B cell (primary cell): ENCODE results near the gene SLC25A48. TPM values are rescaled to one million over a fixed set of nuclear protein-coding genes. Genes with fewer than 3 reads are reported as not detected.

Experiments used
- ATAC-seq: fragments of 200-7000 bp; cut with Tn5 transposase; one replicate; pipeline ENCODE4 v1.10.0; 2021; ENCODE audit warnings: low read depth, mild to moderate bottlenecking, moderate number of reproducible peaks, moderate library complexity
- CTCF ChIA-PET: fragments of 350-600 bp; sonication (Branson Sonifier 250); formaldehyde crosslinking; loops from one replicate; lab custom pipeline; 2021; ENCODE audit warnings: antibody characterized with exemption, inconsistent platforms; lab: Charles Lee
- POLR2A ChIA-PET: fragments of 350-600 bp; sonication (Branson Sonifier 250); formaldehyde crosslinking; loops from one replicate; lab custom pipeline; 2021; ENCODE audit warnings: antibody characterized with exemption; lab: Charles Lee
- DNase-seq: peaks from one replicate; pipeline ENCODE4 v3.0.0; 2013
- H2AFZ ChIP-seq: 2 replicates; pipeline ENCODE4 v1.6.1; 2012; ENCODE audit warnings: mild to moderate bottlenecking, low read depth, low read length; ENCODE audit not compliant: insufficient read depth, poor library complexity, severe bottlenecking
- H3K27ac ChIP-seq, 2 donors: 1 replicate in 1 of 2; 2 replicates in 1 of 2; pipeline ENCODE4 v1.5.1; 2012 to 2013; ENCODE audit warnings: low read length in 2 of 2, mild to moderate bottlenecking in 2 of 2, moderate library complexity in 1 of 2
- H3K27me3 ChIP-seq, 4 experiments: fragments of 200-600 bp in 1 of 4; sonication (generic) in 1 of 4; replicated peaks in 1 of 4; 1 replicate in 2 of 4; 2 replicates in 2 of 4; pipeline versions ENCODE4 v1.6.1 to v1.7.0; 2013 to 2016; ENCODE audit warnings: low read length in 3 of 4, mild to moderate bottlenecking in 2 of 4, mixed read lengths in 1 of 4, moderate library complexity in 1 of 4; ENCODE audit not compliant: insufficient read depth in 4 of 4, control insufficient read depth in 3 of 4; ENCODE audit errors: control extremely low read depth in 1 of 4
- H3K36me3 ChIP-seq, 2 experiments: replicated peaks in 1 of 2; 1 replicate in 1 of 2; 2 replicates in 1 of 2; pipeline versions ENCODE4 v1.6.1 to v1.7.1; 2013; ENCODE audit warnings: low read length in 1 of 2; ENCODE audit not compliant: insufficient read depth in 2 of 2, control insufficient read depth in 1 of 2; ENCODE audit errors: control extremely low read depth in 1 of 2, extremely low read depth in 1 of 2
- H3K4me1 ChIP-seq, 2 donors: fragments of 200-600 bp in 1 of 2; sonication (generic) in 1 of 2; 1 replicate in 1 of 2; 2 replicates in 1 of 2; pipeline versions ENCODE4 v1.5.1 to v1.6.1; 2013 to 2017; ENCODE audit warnings: low read length in 2 of 2; ENCODE audit not compliant: control insufficient read depth in 2 of 2, insufficient read depth in 2 of 2
- H3K4me2 ChIP-seq: replicated peaks from 2 replicates; pipeline ENCODE3; 2012; ENCODE audit warnings: mild to moderate bottlenecking, low read depth, low read length; ENCODE audit not compliant: poor library complexity, severe bottlenecking
- H3K4me3 ChIP-seq, 5 experiments: fragments of 200-600 bp in 1 of 5; sonication (generic) in 1 of 5; 1 replicate in 3 of 5; 2 replicates in 2 of 5; pipeline versions ENCODE4 v1.5.1 to v1.7.0; 2011 to 2016; ENCODE audit warnings: low read length in 4 of 5, mild to moderate bottlenecking in 4 of 5, low read depth in 2 of 5, control low read depth in 1 of 5, moderate library complexity in 1 of 5; ENCODE audit not compliant: insufficient read depth in 1 of 5; ENCODE audit errors: control extremely low read depth in 1 of 5, extremely low read depth in 1 of 5
- H3K79me2 ChIP-seq: fragments of 200-600 bp; sonication (generic); one replicate; pipeline ENCODE4 v1.6.0; 2016; ENCODE audit warnings: low read length; ENCODE audit not compliant: control insufficient read depth, insufficient read depth
- H3K9ac ChIP-seq: fragments of 200-600 bp; sonication (generic); 2 replicates; pipeline ENCODE4 v1.6.1; 2017; ENCODE audit warnings: mild to moderate bottlenecking, low read length, moderate library complexity
- H3K9me3 ChIP-seq, 3 donors: one replicate each; pipeline versions ENCODE4 v1.6.1 to v1.7.1; 2013; ENCODE audit warnings: low read length in 2 of 3; ENCODE audit not compliant: control insufficient read depth in 2 of 3, insufficient read depth in 1 of 3; ENCODE audit errors: control extremely low read depth in 1 of 3
- H4K20me1 ChIP-seq: 2 replicates; pipeline ENCODE4 v1.6.0; 2012; ENCODE audit warnings: mild to moderate bottlenecking, low read length; ENCODE audit not compliant: insufficient read depth, control insufficient read depth, poor library complexity, severe bottlenecking
- H3K27ac Mint-ChIP-seq: one replicate; pipeline ENCODE4 v1.8.0; 2021; ENCODE audit warnings: mixed read lengths
- H3K27me3 Mint-ChIP-seq: one replicate; pipeline ENCODE4 v1.8.0; 2021; ENCODE audit warnings: mixed read lengths
- H3K4me1 Mint-ChIP-seq: one replicate; pipeline ENCODE4 v1.8.0; 2021; ENCODE audit warnings: mixed read lengths
- H3K4me3 Mint-ChIP-seq: one replicate; pipeline ENCODE4 v1.8.0; 2021; ENCODE audit warnings: mixed read lengths
- H3K9me3 Mint-ChIP-seq: one replicate; pipeline ENCODE4 v1.8.0; 2022; ENCODE audit warnings: mixed read lengths; ENCODE audit not compliant: insufficient read depth
- CTCF ChIP-seq: fragments of 200-600 bp; IDR thresholded peaks from one replicate; pipeline ENCODE4 v1.8.0; 2022; ENCODE audit warnings: antibody characterized with exemption, mild to moderate bottlenecking
- EZH2 ChIP-seq: IDR thresholded peaks from 2 replicates; pipeline ENCODE4 v1.6.1; 2012; ENCODE audit warnings: borderline replicate concordance, low read depth, mild to moderate bottlenecking, moderate library complexity, low read length; ENCODE audit not compliant: insufficient read depth, poor library complexity, severe bottlenecking
- WGBS: methylation state at CpG from one replicate; pipeline ENCODE4 v1.1.5; 2013; ENCODE audit warnings: missing lambda C conversion rate; ENCODE audit not compliant: insufficient coverage; 5-methylcytosine and 5-hydroxymethylcytosine counted together
- intact Hi-C: fragments of 100-400 bp; cut with micrococcal nuclease; formaldehyde crosslinking; loops from one replicate; pipeline ENCODE4 v1.10.0; 2022
- polyA plus RNA-seq: library from polyadenylated mRNA; depleted of rRNA; stranded (reverse); fragments of >200 nt; gene quantifications from 2 replicates; pipeline ENCODE4 v1.2.3, GENCODE V29; 2012
- total RNA-seq, 2 donors: library from RNA; stranded (reverse); fragments of 120-200 nt in 1 of 2; gene quantifications; 1 replicate in 1 of 2; 2 replicates in 1 of 2; pipeline versions ENCODE4 v1.2.3 to v1.2.4, GENCODE V29; 2013 to 2022

The SLC25A48 gene
- total and polyA plus RNA-seq, 2 donors (not counting 1 experiment from before 2014, with no cell fraction given) = not detected

GRCh38 chr5:135826994-135827671 is 7.3 kb upstream of the SLC25A48 start:
- Mint-ChIP-seq H3K9me3 (no peaks in the 10 kb centered on the region), H3K27ac (no peak overlapping the region), H3K4me3 (no peak overlapping the region), H3K4me1 (no peaks in the 10 kb centered on the region), H3K27me3 (peaks cover 22% of the 10 kb centered on the region)
- DNase-seq (no peak), ATAC-seq (no peak)
- intact Hi-C loops = no loop called here
- 96% methylated on average over 2 of the region's 8 CpGs for WGBS
- Histone ChIP-seq H4K20me1 (no peaks in the 10 kb centered on the region), H3K27me3 (peaks cover 0 to 3% (median 0%) of the 10 kb centered on the region in 4 experiments), H3K27ac (no peak overlapping the region), H3K79me2 (no peaks in the 10 kb centered on the region), H3K4me3 (no peak overlapping the region), H2AFZ (no peak overlapping the region), H3K9ac (no peak overlapping the region), H3K4me2 (no peak overlapping the region), H3K4me1 (no peaks in the 10 kb centered on the region), H3K9me3 (peaks cover 0 to 3% (median 0%) of the 10 kb centered on the region in 3 donors), H3K36me3 (no peaks in the 10 kb centered on the region)
- TF ChIP-seq CTCF = no peak
- POLR2A ChIA-PET = no interaction called here
- CTCF ChIA-PET = no interaction called here

- Histone ChIP-seq H3K27ac (no peak overlapping the region), H3K4me1 (no peaks in the 10 kb centered on the region), H3K36me3 (no peaks in the 10 kb centered on the region), H3K4me3 (no peak overlapping the region), H3K27me3 (peaks cover 0 to 10% (median 0%) of the 10 kb centered on the region in 4 experiments), H3K9ac (no peak overlapping the region), H4K20me1 (no peaks in the 10 kb centered on the region), H2AFZ (no peak overlapping the region), H3K9me3 (peaks cover 0 to 3% (median 0%) of the 10 kb centered on the region in 3 donors), H3K4me2 (no peak overlapping the region), H3K79me2 (no peaks in the 10 kb centered on the region)
- ATAC-seq (no peak), DNase-seq (no peak)
- Mint-ChIP-seq H3K9me3 (no peaks in the 10 kb centered on the region), H3K4me1 (no peaks in the 10 kb centered on the region), H3K27me3 (peaks cover 27% of the 10 kb centered on the region), H3K27ac (no peak overlapping the region), H3K4me3 (no peak overlapping the region)
- POLR2A ChIA-PET = no interaction called here
- WGBS = 78% methylated on average over 9 of the region's 10 CpGs
- TF ChIP-seq EZH2 (no peak), CTCF (no peak)
- CTCF ChIA-PET = no interaction called here
- intact Hi-C loops = no loop called here
Observed at GRCh38 chr5:135827965-135828781, 6.3 kb upstream of the SLC25A48 start.
